ENCODE measurements around the gene SPOCK3. TPM values are rescaled to one million over a fixed set of nuclear protein-coding genes. Genes with fewer than 3 reads are reported as not detected.

Gene SPOCK3
- total and polyA plus RNA-seq, 2 donors (not counting 3 experiments of a cell fraction or from before 2014, with no cell fraction given), result 0.10 TPM; not detected in 1

DNA sequence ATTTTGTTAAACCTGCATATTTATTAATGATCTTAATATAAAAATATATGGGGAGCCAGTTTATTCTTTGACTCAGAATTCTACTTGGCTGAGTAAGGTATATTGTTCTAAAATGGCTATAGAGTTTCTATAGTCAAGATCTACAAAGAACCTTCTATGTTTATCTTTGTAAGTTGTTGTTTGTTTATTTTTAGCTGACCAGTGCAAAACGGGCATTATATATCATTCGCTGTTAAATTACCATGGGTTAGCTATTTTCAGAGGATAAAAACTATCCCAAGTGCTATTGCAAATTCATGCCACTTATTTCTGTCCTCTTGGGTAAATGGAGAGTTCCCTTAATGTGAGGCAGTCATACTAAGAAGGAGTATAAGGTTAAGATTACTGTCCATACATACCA, 5.3 kb upstream of the SPOCK3 start:
- no peaks in the 10 kb centered on the region for H4K20me1 ChIP-seq (replicated peaks; ENCODE audit: control insufficient read depth, extremely low read depth, insufficient read depth, low read length)
- POLR2A ChIA-PET, result no interaction called here
- peaks cover 3% of the 10 kb centered on the region for H3K4me1 ChIP-seq (ENCODE audit: control insufficient read depth, extremely low read depth, insufficient read depth, low read length)
- CTCF ChIA-PET, result no interaction called here
- no peaks in the 10 kb centered on the region for H3K9me3 ChIP-seq (replicated peaks; ENCODE audit: control insufficient read depth, insufficient read depth, low read length)
- FAIRE-seq, result no peak
- no TSS peak for BruUV-seq (replicated peaks)
- H3K4me3 ChIP-seq (replicated peaks in 1 of 3; ENCODE audit: insufficient read depth in 1 of 3, low read depth in 1 of 3, low read length in 3 of 3), result no peak overlapping the region
- intact Hi-C loops (cut with micrococcal nuclease) (no loop called here), dilution Hi-C loops (cut with MboI; ENCODE audit: extremely low pct_ligation_motif_present, low sequenced_read_pairs) (no loop called here)
- no peak overlapping the region for H3K4me2 ChIP-seq (ENCODE audit: insufficient read depth, low read length)
- H3K79me2 ChIP-seq (ENCODE audit: control insufficient read depth, insufficient read depth, low read length), result no peaks in the 10 kb centered on the region
- no peak overlapping the region for H3K9ac ChIP-seq (replicated peaks; ENCODE audit: extremely low read depth, insufficient read depth, low read length)
- H3K27me3 ChIP-seq (ENCODE audit: control insufficient read depth in 2 of 2, insufficient read depth in 2 of 2, low read length in 2 of 2), result peaks cover 8 to 19% of the 10 kb centered on the region in 2 experiments
- no peaks in the 10 kb centered on the region for H3K36me3 ChIP-seq (ENCODE audit: control insufficient read depth in 2 of 2, extremely low read depth in 1 of 2, insufficient read depth in 2 of 2, low read length in 2 of 2)
- TF ChIP-seq POLR2A (IDR thresholded peaks at IDR 0.05; ENCODE audit: low read depth, low read length) (no peak), EZH2 (IDR thresholded peaks at IDR 0.05; ENCODE audit: borderline replicate concordance, low read depth, low read length, severe bottlenecking) (no peak), JUN (IDR thresholded peaks at IDR 0.05; ENCODE audit: borderline replicate concordance, insufficient read depth, insufficient read length, low read depth) (no peak), MYC (IDR thresholded peaks at IDR 0.05; ENCODE audit: low read depth, low read length) (no peak), GATA2 (IDR thresholded peaks at IDR 0.05; ENCODE audit: insufficient read depth, insufficient read length, low read depth, low read length) (no peak), FOS (IDR thresholded peaks at IDR 0.05; ENCODE audit: borderline replicate concordance, insufficient read depth, low read length) (no peak), POLR2AphosphoS5 (IDR thresholded peaks at IDR 0.05; ENCODE audit: insufficient read depth, low read depth, low read length) (no peak)
- TF ChIP-seq, protein P1, sequence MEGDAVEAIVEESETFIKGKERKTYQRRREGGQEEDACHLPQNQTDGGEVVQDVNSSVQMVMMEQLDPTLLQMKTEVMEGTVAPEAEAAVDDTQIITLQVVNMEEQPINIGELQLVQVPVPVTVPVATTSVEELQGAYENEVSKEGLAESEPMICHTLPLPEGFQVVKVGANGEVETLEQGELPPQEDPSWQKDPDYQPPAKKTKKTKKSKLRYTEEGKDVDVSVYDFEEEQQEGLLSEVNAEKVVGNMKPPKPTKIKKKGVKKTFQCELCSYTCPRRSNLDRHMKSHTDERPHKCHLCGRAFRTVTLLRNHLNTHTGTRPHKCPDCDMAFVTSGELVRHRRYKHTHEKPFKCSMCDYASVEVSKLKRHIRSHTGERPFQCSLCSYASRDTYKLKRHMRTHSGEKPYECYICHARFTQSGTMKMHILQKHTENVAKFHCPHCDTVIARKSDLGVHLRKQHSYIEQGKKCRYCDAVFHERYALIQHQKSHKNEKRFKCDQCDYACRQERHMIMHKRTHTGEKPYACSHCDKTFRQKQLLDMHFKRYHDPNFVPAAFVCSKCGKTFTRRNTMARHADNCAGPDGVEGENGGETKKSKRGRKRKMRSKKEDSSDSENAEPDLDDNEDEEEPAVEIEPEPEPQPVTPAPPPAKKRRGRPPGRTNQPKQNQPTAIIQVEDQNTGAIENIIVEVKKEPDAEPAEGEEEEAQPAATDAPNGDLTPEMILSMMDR (IDR thresholded peaks at IDR 0.05; ENCODE audit: extremely low read depth in 1 of 2, insufficient read depth in 1 of 2, low read depth in 1 of 2, low read length in 2 of 2), result no peak
- TF ChIP-seq, protein P2, sequence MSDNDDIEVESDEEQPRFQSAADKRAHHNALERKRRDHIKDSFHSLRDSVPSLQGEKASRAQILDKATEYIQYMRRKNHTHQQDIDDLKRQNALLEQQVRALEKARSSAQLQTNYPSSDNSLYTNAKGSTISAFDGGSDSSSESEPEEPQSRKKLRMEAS (IDR thresholded peaks at IDR 0.05; ENCODE audit: insufficient read depth, insufficient read length), result no peak
- H2AFZ ChIP-seq (ENCODE audit: low read depth, low read length), result no peak overlapping the region
- H3K27ac ChIP-seq (ENCODE audit: insufficient read depth, low read depth, low read length), result no peak overlapping the region
- no peaks in the 10 kb centered on the region for H3K9me1 ChIP-seq (replicated peaks; ENCODE audit: control insufficient read depth, extremely low read depth, insufficient read depth, low read length)
- no peak for DNase-seq (ENCODE audit: low read depth, low spot score)
